Endothelial cell of umbilical vein (primary cell): ENCODE measurements around the gene SLC37A1.

ENCODE experiments used
- JUN ChIP-seq: IDR thresholded peaks from 2 replicates; pipeline ENCODE4 v1.6.1; 2011; ENCODE audit warnings: borderline replicate concordance, low read depth; ENCODE audit not compliant: insufficient read length, insufficient read depth
- MYC ChIP-seq: IDR thresholded peaks from one replicate; pipeline ENCODE4 v1.6.1; 2011; ENCODE audit warnings: mild to moderate bottlenecking, low read depth, low read length
- POLR2A ChIP-seq: IDR thresholded peaks from 2 replicates; pipeline ENCODE4 v1.6.1; 2012; ENCODE audit warnings: low read depth, mild to moderate bottlenecking, control low read depth, low read length
- POLR2AphosphoS5 ChIP-seq: IDR thresholded peaks from 2 replicates; pipeline ENCODE4 v1.6.1; 2012; ENCODE audit warnings: low read depth, mild to moderate bottlenecking, control low read depth, low read length, moderate library complexity; ENCODE audit not compliant: insufficient read depth
- TF ChIP-seq, protein P1 (sequence below), 2 donors: IDR thresholded peaks; 1 replicate in 1 of 2; 2 replicates in 1 of 2; pipeline ENCODE4 v1.5.1; 2011; ENCODE audit warnings: low read length in 2 of 2, mild to moderate bottlenecking in 2 of 2, moderate library complexity in 2 of 2, control low read depth in 1 of 2, inconsistent platforms in 1 of 2, low read depth in 1 of 2; ENCODE audit not compliant: insufficient read depth in 1 of 2; ENCODE audit errors: extremely low read depth in 1 of 2

DNA sequence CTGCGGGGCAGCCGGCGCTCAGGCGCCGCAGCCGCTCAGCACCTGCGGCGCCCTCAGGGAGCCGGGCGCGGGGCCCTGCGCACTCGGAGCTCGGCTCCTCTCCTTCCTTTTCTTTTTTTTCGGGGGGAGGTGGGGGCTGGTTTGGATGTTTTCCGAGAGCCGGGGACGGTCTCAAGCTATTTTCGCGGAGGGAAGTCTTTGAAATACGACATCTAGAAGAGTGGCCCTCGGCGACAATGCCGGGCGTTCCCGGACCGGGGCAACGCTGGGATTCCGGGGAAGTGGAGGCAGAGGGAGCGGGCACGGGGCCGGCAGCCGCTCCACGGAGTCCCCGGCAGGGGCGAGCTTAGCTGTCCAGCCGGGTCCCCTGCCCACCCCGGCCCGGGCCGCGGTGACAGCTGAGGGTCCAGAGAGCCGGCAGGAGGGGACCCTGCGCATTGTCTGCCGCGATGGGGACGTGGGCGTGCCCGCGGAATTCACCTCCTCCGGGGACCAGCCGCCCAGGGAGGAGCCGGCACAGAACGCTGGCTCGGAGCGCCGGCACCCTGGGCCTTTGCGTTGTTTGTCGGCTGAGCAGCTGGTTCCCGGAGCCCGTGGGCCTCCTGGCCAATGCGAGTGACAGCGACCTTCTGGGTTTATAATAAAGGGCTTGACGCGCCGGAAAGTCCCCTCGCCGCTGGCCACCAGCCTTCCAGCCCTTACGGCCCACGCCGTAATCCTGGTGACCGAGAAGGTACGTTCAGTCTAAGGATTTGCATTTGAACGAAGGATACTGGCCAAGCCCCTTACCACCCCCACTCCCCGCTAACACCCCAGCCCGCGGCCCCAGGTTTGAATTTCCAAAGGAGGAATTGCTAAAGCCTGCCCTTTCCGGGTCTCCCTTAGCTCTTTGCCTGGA is 582 bp downstream of the SLC37A1 start:
- TF ChIP-seq, protein P1, sequence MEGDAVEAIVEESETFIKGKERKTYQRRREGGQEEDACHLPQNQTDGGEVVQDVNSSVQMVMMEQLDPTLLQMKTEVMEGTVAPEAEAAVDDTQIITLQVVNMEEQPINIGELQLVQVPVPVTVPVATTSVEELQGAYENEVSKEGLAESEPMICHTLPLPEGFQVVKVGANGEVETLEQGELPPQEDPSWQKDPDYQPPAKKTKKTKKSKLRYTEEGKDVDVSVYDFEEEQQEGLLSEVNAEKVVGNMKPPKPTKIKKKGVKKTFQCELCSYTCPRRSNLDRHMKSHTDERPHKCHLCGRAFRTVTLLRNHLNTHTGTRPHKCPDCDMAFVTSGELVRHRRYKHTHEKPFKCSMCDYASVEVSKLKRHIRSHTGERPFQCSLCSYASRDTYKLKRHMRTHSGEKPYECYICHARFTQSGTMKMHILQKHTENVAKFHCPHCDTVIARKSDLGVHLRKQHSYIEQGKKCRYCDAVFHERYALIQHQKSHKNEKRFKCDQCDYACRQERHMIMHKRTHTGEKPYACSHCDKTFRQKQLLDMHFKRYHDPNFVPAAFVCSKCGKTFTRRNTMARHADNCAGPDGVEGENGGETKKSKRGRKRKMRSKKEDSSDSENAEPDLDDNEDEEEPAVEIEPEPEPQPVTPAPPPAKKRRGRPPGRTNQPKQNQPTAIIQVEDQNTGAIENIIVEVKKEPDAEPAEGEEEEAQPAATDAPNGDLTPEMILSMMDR (IDR thresholded peaks at IDR 0.05; ENCODE audit: extremely low read depth in 1 of 2, insufficient read depth in 1 of 2, low read depth in 1 of 2, low read length in 2 of 2), result no peak
- TF ChIP-seq POLR2A (no peak), MYC (no peak), POLR2AphosphoS5 (no peak), JUN (no peak)
